Prostate gland (tissue), 2 donors: ENCODE measurements around the gene ADAMTSL5.

ENCODE experiments used
- POLR2A ChIP-seq: fragments of 450-650 bp; IDR thresholded peaks from one replicate; pipeline ENCODE4 v1.6.1; 2016; ENCODE audit warnings: antibody characterized with exemption, mild to moderate bottlenecking
- TF ChIP-seq, protein P1 (sequence below), 4 experiments: fragments of 200-600 bp in 2 of 4; fragments of 450-650 bp in 2 of 4; sonication (generic) in 2 of 4; IDR thresholded peaks; 1 replicate in 3 of 4; 2 replicates in 1 of 4; pipeline ENCODE4 v1.5.1; 2016 to 2019; ENCODE audit warnings: antibody characterized with exemption in 4 of 4, mild to moderate bottlenecking in 2 of 4, moderate library complexity in 2 of 4

DNA sequence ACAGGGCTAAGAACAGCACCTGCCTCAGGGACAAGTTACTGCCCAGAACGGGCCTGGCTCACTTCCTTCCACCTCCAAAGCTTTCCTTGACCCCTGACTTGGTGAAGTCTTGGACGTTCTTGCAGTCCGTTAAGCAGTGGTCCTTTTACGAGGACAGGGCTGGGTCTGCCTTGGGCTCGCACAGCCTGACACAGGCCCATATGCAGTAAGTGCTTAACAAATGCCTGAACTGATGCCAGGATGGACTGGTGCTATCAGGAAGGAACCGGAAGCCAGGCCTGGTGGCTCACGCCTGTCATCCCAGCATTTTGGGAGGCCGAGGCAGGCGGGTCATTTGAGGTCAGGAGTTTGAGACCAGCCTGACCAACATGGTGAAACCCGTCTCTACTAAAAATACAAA is 9.2 kb upstream of the ADAMTSL5 start:
- TF ChIP-seq, protein P1, sequence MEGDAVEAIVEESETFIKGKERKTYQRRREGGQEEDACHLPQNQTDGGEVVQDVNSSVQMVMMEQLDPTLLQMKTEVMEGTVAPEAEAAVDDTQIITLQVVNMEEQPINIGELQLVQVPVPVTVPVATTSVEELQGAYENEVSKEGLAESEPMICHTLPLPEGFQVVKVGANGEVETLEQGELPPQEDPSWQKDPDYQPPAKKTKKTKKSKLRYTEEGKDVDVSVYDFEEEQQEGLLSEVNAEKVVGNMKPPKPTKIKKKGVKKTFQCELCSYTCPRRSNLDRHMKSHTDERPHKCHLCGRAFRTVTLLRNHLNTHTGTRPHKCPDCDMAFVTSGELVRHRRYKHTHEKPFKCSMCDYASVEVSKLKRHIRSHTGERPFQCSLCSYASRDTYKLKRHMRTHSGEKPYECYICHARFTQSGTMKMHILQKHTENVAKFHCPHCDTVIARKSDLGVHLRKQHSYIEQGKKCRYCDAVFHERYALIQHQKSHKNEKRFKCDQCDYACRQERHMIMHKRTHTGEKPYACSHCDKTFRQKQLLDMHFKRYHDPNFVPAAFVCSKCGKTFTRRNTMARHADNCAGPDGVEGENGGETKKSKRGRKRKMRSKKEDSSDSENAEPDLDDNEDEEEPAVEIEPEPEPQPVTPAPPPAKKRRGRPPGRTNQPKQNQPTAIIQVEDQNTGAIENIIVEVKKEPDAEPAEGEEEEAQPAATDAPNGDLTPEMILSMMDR (IDR thresholded peaks at IDR 0.05): no peak
- no peak for TF ChIP-seq POLR2A
